Fibroblast of skin of abdomen (primary cell): ENCODE results near the gene YIPF2.

Experiments
- DNase-seq: peaks from one replicate; pipeline ENCODE4 v3.0.0-alpha.2; 2013

The YIPF2 gene

GRCh38 chr19:10872546-10873107 is 55.8 kb downstream of the YIPF2 start:
- no peak for DNase-seq
